MCF 10A (cell line): ENCODE data around the gene LZTS3. TPM values are rescaled to one million over a fixed set of nuclear protein-coding genes. Genes with fewer than 3 reads are reported as not detected.

Source experiments
- BruUV-seq: library from RNA; stranded (reverse); fragments of 400-500 nt; replicated peaks from 2 replicates; lab custom pipeline; 2021; lab: Mats Ljungman, UMichigan
- CTCF ChIA-PET: fragments of 300-600 bp; sonication (Branson Sonifier 250); formaldehyde crosslinking; extraction: SDS; loops from one replicate; lab custom pipeline; 2021; ENCODE audit warnings: antibody characterized with exemption, inconsistent platforms; lab: Yijun Ruan, JAX
- POLR2A ChIA-PET: fragments of 300-600, 350-650 bp; sonication (Branson Sonifier 250); formaldehyde crosslinking; extraction: SDS; loops from one replicate; lab custom pipeline; 2020; ENCODE audit warnings: antibody characterized with exemption, inconsistent platforms; lab: Yijun Ruan, JAX
- DNase-seq: peaks from one replicate; pipeline ENCODE4 v3.0.0-alpha.2; 2018; ENCODE audit not compliant: unreplicated experiment
- H3K27ac Mint-ChIP-seq: one replicate; pipeline ENCODE4 v1.8.0; 2022; ENCODE audit warnings: mild to moderate bottlenecking, low read depth, mixed read lengths; ENCODE audit not compliant: unreplicated experiment
- H3K27me3 Mint-ChIP-seq: one replicate; pipeline ENCODE4 v1.8.0; 2022; ENCODE audit warnings: mixed read lengths; ENCODE audit not compliant: insufficient read depth, unreplicated experiment
- H3K36me3 Mint-ChIP-seq: one replicate; pipeline ENCODE4 v1.8.0; 2022; ENCODE audit warnings: mild to moderate bottlenecking, moderate library complexity, mixed read lengths; ENCODE audit not compliant: insufficient read depth, unreplicated experiment
- H3K4me1 Mint-ChIP-seq: one replicate; pipeline ENCODE4 v1.8.0; 2022; ENCODE audit warnings: mixed read lengths; ENCODE audit not compliant: insufficient read depth, unreplicated experiment
- H3K4me3 Mint-ChIP-seq: one replicate; pipeline ENCODE4 v1.8.0; 2022; ENCODE audit warnings: mild to moderate bottlenecking, moderate library complexity, mixed read lengths; ENCODE audit not compliant: unreplicated experiment
- H3K9me3 Mint-ChIP-seq: one replicate; pipeline ENCODE4 v1.8.0; 2022; ENCODE audit warnings: mixed read lengths; ENCODE audit not compliant: unreplicated experiment
- CTCF ChIP-seq: fragments of 200-600 bp; IDR thresholded peaks from one replicate; pipeline ENCODE4 v1.8.0; 2022; ENCODE audit warnings: antibody characterized with exemption, mild to moderate bottlenecking; ENCODE audit not compliant: unreplicated experiment
- intact Hi-C: fragments of 100-400 bp; cut with micrococcal nuclease; formaldehyde crosslinking; loops from 2 replicates; pipeline ENCODE4 v1.14.1; 2022
- total RNA-seq: library from RNA; stranded (reverse); gene quantifications from 2 replicates; pipeline ENCODE4 v1.2.3, GENCODE V29; 2022

The LZTS3 gene
- total RNA-seq, 1 experiment from 2014 or later, result 5.3 TPM

GRCh38 chr20:3168829-3169590, 4.3 kb downstream of the LZTS3 start:
- Mint-ChIP-seq H3K36me3 (no peaks in the 10 kb centered on the region), H3K27me3 (no peaks in the 10 kb centered on the region), H3K27ac (no peak overlapping the region), H3K9me3 (no peaks in the 10 kb centered on the region), H3K4me1 (no peaks in the 10 kb centered on the region), H3K4me3 (no peak overlapping the region)
- no TSS peak for BruUV-seq
- no peak for DNase-seq
- ChIA-PET CTCF (no interaction called here), POLR2A (interaction anchor here (5.3 kb wide), 1 partner anchor 9 kb away, joined by 44 read pairs; the partner anchor contains the start of genes FASTKD5 and UBOX5)
- no peak for TF ChIP-seq CTCF
- intact Hi-C loops, result no loop called here

- POLR2A ChIA-PET, result no interaction called here
- H3K4me1 Mint-ChIP-seq, result no peaks in the 10 kb centered on the region
- H3K4me3 Mint-ChIP-seq, result no peak overlapping the region
- DNase-seq, result no peak
- H3K9me3 Mint-ChIP-seq, result no peaks in the 10 kb centered on the region
- no peaks in the 10 kb centered on the region for H3K36me3 Mint-ChIP-seq
- intact Hi-C loops, result no loop called here
- no TSS peak for BruUV-seq
- H3K27ac Mint-ChIP-seq, result no peak overlapping the region
- TF ChIP-seq CTCF, result no peak
- H3K27me3 Mint-ChIP-seq, result no peaks in the 10 kb centered on the region
- CTCF ChIA-PET, result no interaction called here
Observed at GRCh38 chr20:3168079-3168828, 5.1 kb downstream of the LZTS3 start.

GRCh38 chr20:3167738-3168078, 5.6 kb downstream of the LZTS3 start:
- TF ChIP-seq CTCF, result no peak
- Mint-ChIP-seq H3K27me3 (no peaks in the 10 kb centered on the region), H3K36me3 (no peaks in the 10 kb centered on the region), H3K4me3 (no peak overlapping the region), H3K9me3 (no peaks in the 10 kb centered on the region), H3K27ac (no peak overlapping the region), H3K4me1 (no peaks in the 10 kb centered on the region)
- POLR2A ChIA-PET, result interaction anchor here (0.6 kb wide), 1 partner anchor 24 kb away, joined by 3 read pairs; no protein-coding TSS in a partner anchor
- BruUV-seq, result no TSS peak
- intact Hi-C loops, result no loop called here
- DNase-seq, result no peak
- CTCF ChIA-PET, result no interaction called here

GRCh38 chr20:3166913-3167342, 6.4 kb downstream of the LZTS3 start:
- no peaks in the 10 kb centered on the region for H3K4me1 Mint-ChIP-seq
- no peak for DNase-seq
- BruUV-seq, result no TSS peak
- POLR2A ChIA-PET, result interaction anchor here (0.6 kb wide), 2 partner anchors 23 to 1827 kb away, joined by 3 read pairs; no protein-coding TSS in a partner anchor
- CTCF ChIA-PET, result no interaction called here
- intact Hi-C loops, result no loop called here
- no peaks in the 10 kb centered on the region for H3K36me3 Mint-ChIP-seq
- no peaks in the 10 kb centered on the region for H3K9me3 Mint-ChIP-seq
- no peak overlapping the region for H3K4me3 Mint-ChIP-seq
- no peaks in the 10 kb centered on the region for H3K27me3 Mint-ChIP-seq
- H3K27ac Mint-ChIP-seq, result no peak overlapping the region
- TF ChIP-seq CTCF, result no peak
